PC-3 (cell line): ENCODE measurements around the gene MARK4.

ENCODE experiments used
- EZH2 ChIP-seq: fragments of 300-600 bp; sonication (generic); IDR thresholded peaks from one replicate; pipeline ENCODE4 v1.6.1; 2017; ENCODE audit warnings: antibody characterized with exemption, mild to moderate bottlenecking, low read length; ENCODE audit not compliant: unreplicated experiment
- TF ChIP-seq, protein P1 (sequence below): fragments of 300-600 bp; sonication (generic); conservative IDR thresholded peaks from 2 replicates; pipeline ENCODE4 v1.5.1; 2017; ENCODE audit warnings: antibody characterized with exemption, low read depth, mild to moderate bottlenecking, low read length

DNA sequence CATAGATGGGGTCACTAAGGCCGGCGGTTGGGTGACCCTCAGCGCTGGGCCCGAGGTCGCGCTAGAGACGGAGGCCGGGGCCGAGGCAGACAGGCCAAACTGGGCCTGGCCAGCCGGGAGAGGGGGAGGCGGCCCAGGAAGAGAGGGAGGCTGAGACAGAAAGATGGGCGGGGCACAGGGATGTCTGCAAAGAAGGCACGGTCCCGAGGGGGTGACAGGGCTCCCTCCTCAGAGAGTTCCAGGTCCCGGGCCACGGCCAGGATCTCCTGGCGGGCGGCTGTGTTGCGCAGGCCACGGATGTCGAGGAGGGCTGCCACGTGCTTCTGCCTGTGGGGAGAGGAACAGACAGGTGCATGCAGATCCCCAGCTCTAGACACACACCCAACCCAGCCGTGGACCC lies 38.0 kb upstream of the MARK4 start:
- TF ChIP-seq, protein P1, sequence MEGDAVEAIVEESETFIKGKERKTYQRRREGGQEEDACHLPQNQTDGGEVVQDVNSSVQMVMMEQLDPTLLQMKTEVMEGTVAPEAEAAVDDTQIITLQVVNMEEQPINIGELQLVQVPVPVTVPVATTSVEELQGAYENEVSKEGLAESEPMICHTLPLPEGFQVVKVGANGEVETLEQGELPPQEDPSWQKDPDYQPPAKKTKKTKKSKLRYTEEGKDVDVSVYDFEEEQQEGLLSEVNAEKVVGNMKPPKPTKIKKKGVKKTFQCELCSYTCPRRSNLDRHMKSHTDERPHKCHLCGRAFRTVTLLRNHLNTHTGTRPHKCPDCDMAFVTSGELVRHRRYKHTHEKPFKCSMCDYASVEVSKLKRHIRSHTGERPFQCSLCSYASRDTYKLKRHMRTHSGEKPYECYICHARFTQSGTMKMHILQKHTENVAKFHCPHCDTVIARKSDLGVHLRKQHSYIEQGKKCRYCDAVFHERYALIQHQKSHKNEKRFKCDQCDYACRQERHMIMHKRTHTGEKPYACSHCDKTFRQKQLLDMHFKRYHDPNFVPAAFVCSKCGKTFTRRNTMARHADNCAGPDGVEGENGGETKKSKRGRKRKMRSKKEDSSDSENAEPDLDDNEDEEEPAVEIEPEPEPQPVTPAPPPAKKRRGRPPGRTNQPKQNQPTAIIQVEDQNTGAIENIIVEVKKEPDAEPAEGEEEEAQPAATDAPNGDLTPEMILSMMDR = no peak
- TF ChIP-seq EZH2 = no peak
